WTC11 (cell line): ENCODE measurements around the gene EPHB3. TPM values are rescaled to one million over a fixed set of nuclear protein-coding genes. Genes with fewer than 3 reads are reported as not detected.

Experiments used
- ATAC-seq: fragments of 200-7000 bp; cut with Tn5 transposase; 2 replicates; pipeline ENCODE4 v1.10.0; 2021; ENCODE audit warnings: mild to moderate bottlenecking, moderate library complexity
- CTCF ChIA-PET: fragments of 300-600 bp; sonication (Branson Sonifier 250); formaldehyde crosslinking; loops from one replicate; lab custom pipeline; 2021; ENCODE audit warnings: antibody characterized with exemption; lab: Charles Lee
- POLR2A ChIA-PET: fragments of 350-600 bp; sonication (Branson Sonifier 250); formaldehyde crosslinking; loops from one replicate; lab custom pipeline; 2021; ENCODE audit warnings: antibody characterized with exemption; lab: Charles Lee
- DNase-seq: peaks from one replicate; pipeline ENCODE4 v3.0.0; 2021; ENCODE audit warnings: low spot score
- H3K27ac Mint-ChIP-seq: 2 replicates; pipeline ENCODE4 v1.8.0; 2021; ENCODE audit warnings: mixed read lengths
- H3K27me3 Mint-ChIP-seq: 2 replicates; pipeline ENCODE4 v1.8.0; 2021; ENCODE audit warnings: low read depth, mild to moderate bottlenecking, moderate library complexity, mixed read lengths
- H3K36me3 Mint-ChIP-seq: 2 replicates; pipeline ENCODE4 v1.8.0; 2021; ENCODE audit warnings: mixed read lengths
- H3K4me1 Mint-ChIP-seq: 2 replicates; pipeline ENCODE4 v1.8.0; 2022; ENCODE audit warnings: mixed read lengths
- H3K4me3 Mint-ChIP-seq: 2 replicates; pipeline ENCODE4 v1.8.0; 2021; ENCODE audit warnings: mild to moderate bottlenecking, moderate library complexity, mixed read lengths
- H3K9me3 Mint-ChIP-seq: 2 replicates; pipeline ENCODE4 v1.8.0; 2021; ENCODE audit warnings: mixed read lengths
- CREM ChIP-seq: sonication (generic); formaldehyde crosslinking; IDR thresholded peaks from 2 replicates; pipeline ENCODE4 v1.8.1; 2022; ENCODE audit warnings: mild to moderate bottlenecking, missing genetic modification reagents, moderate library complexity
- EMX1 ChIP-seq: fragments of 250-450 bp; sonication (Bioruptor Pico); IDR thresholded peaks from 2 replicates; pipeline ENCODE4 v1.8.0; 2021; ENCODE audit warnings: mild to moderate bottlenecking
- ERG ChIP-seq: fragments of 250-450 bp; sonication (Bioruptor Pico); IDR thresholded peaks from 2 replicates; pipeline ENCODE4 v1.8.0; 2021; ENCODE audit warnings: mild to moderate bottlenecking
- ESRRA ChIP-seq: sonication (generic); formaldehyde crosslinking; IDR thresholded peaks from 2 replicates; pipeline ENCODE4 v1.8.1; 2022; ENCODE audit warnings: mild to moderate bottlenecking, missing genetic modification reagents, borderline replicate concordance
- FOXK1 ChIP-seq: sonication (generic); formaldehyde crosslinking; IDR thresholded peaks from 2 replicates; pipeline ENCODE4 v1.8.0; 2022; ENCODE audit warnings: mild to moderate bottlenecking, moderate library complexity, missing genetic modification reagents
- MXD4 ChIP-seq: fragments of 250-450 bp; sonication (Bioruptor Pico); IDR thresholded peaks from 2 replicates; pipeline ENCODE4 v1.8.0; 2021; ENCODE audit warnings: mild to moderate bottlenecking, moderate library complexity, borderline replicate concordance
- OVOL2 ChIP-seq: fragments of 250-450 bp; sonication (Bioruptor Pico); IDR thresholded peaks from 2 replicates; pipeline ENCODE4 v1.9.0; 2021; ENCODE audit warnings: mild to moderate bottlenecking, borderline replicate concordance
- PREB ChIP-seq: sonication (generic); formaldehyde crosslinking; IDR thresholded peaks from 2 replicates; pipeline ENCODE4 v1.8.1; 2022; ENCODE audit warnings: mild to moderate bottlenecking, missing genetic modification reagents, moderate library complexity, borderline replicate concordance
- SMAD4 ChIP-seq: sonication (generic); formaldehyde crosslinking; IDR thresholded peaks from 2 replicates; pipeline ENCODE4 v1.8.0; 2022; ENCODE audit warnings: mild to moderate bottlenecking, missing genetic modification reagents
- SOX15 ChIP-seq: fragments of 250-450 bp; sonication (Bioruptor Pico); IDR thresholded peaks from 2 replicates; pipeline ENCODE4 v1.9.0; 2021; ENCODE audit warnings: mild to moderate bottlenecking
- TCF7 ChIP-seq: sonication (generic); formaldehyde crosslinking; IDR thresholded peaks from 2 replicates; pipeline ENCODE4 v1.8.0; 2022; ENCODE audit warnings: mild to moderate bottlenecking, low read depth, missing genetic modification reagents, moderate library complexity
- ZBTB43 ChIP-seq: sonication (generic); formaldehyde crosslinking; IDR thresholded peaks from 2 replicates; pipeline ENCODE4 v1.8.1; 2023; ENCODE audit warnings: mild to moderate bottlenecking, missing genetic modification reagents
- ZNF396 ChIP-seq: fragments of 250-450 bp; sonication (Bioruptor Pico); IDR thresholded peaks from 2 replicates; pipeline ENCODE4 v1.8.0; 2021; ENCODE audit warnings: mild to moderate bottlenecking, moderate library complexity, borderline replicate concordance
- ZNF671 ChIP-seq: fragments of 250-450 bp; sonication (Bioruptor Pico); IDR thresholded peaks from 2 replicates; pipeline ENCODE4 v1.8.0; 2021; ENCODE audit warnings: mild to moderate bottlenecking
- total RNA-seq: library from RNA; stranded (reverse); gene quantifications from 3 replicates; pipeline ENCODE4 v1.2.3, GENCODE V29; 2021
- TF ChIP-seq, protein P1 (sequence below): sonication (generic); formaldehyde crosslinking; IDR thresholded peaks from 2 replicates; pipeline ENCODE4 v1.8.1; 2022; ENCODE audit warnings: low read depth, mild to moderate bottlenecking, moderate library complexity, missing genetic modification reagents, borderline replicate concordance
- TF ChIP-seq, protein P2 (sequence below): sonication (generic); formaldehyde crosslinking; IDR thresholded peaks from 2 replicates; pipeline ENCODE4 v1.8.0; 2022; ENCODE audit warnings: mild to moderate bottlenecking, missing genetic modification reagents
- TF ChIP-seq, protein P3 (sequence below): fragments of 250-450 bp; sonication (Bioruptor Pico); IDR thresholded peaks from 2 replicates; pipeline ENCODE4 v1.9.0; 2021; ENCODE audit warnings: mild to moderate bottlenecking
- TF ChIP-seq, protein P4 (sequence below): sonication (generic); formaldehyde crosslinking; conservative IDR thresholded peaks from 2 replicates; pipeline ENCODE4 v1.8.1; 2022; ENCODE audit warnings: mild to moderate bottlenecking, missing genetic modification reagents

The EPHB3 gene
- total RNA-seq, 1 experiment from 2014 or later, result 11.4 TPM

GRCh38 chr3:184549796-184550577 is 11.6 kb upstream of the EPHB3 start:
- H3K4me1 Mint-ChIP-seq, result peaks cover 4% of the 10 kb centered on the region; the same call in 1 of the 2 replicates
- no peak overlapping the region for H3K4me3 Mint-ChIP-seq
- no peaks in the 10 kb centered on the region for H3K36me3 Mint-ChIP-seq
- CTCF ChIA-PET, result interaction anchor here (0.6 to 2.2 kb wide), 17 partner anchors 8 to 287 kb away, joined by 3 to 20 read pairs (median 4); partner anchors contain the start of gene VPS8
- H3K27me3 Mint-ChIP-seq, result peaks cover 9% of the 10 kb centered on the region
- TF ChIP-seq OVOL2 (CRISPR knock-in tag) (no peak), ESRRA (CRISPR knock-in tag) (no peak), ZNF396 (CRISPR knock-in tag) (no peak), SMAD4 (CRISPR knock-in tag) (no peak), SOX15 (CRISPR knock-in tag) (no peak), ZNF671 (CRISPR knock-in tag) (no peak), TCF7 (CRISPR knock-in tag) (no peak), MXD4 (CRISPR knock-in tag) (no peak), ZBTB43 (no peak), CREM (CRISPR knock-in tag) (no peak), EMX1 (no peak)
- TF ChIP-seq, protein P1, sequence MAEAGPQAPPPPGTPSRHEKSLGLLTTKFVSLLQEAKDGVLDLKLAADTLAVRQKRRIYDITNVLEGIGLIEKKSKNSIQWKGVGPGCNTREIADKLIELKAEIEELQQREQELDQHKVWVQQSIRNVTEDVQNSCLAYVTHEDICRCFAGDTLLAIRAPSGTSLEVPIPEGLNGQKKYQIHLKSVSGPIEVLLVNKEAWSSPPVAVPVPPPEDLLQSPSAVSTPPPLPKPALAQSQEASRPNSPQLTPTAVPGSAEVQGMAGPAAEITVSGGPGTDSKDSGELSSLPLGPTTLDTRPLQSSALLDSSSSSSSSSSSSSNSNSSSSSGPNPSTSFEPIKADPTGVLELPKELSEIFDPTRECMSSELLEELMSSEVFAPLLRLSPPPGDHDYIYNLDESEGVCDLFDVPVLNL (CRISPR knock-in tag), result no peak
- TF ChIP-seq, all 79 proteins: peak for 0
- ATAC-seq (no peak), DNase-seq (no peak)
- POLR2A ChIA-PET, result interaction anchor here (1.1 kb wide), 1 partner anchor 11 kb away, joined by 5 read pairs; the partner anchor contains the start of gene EPHB3
- no peak overlapping the region for H3K27ac Mint-ChIP-seq
- no peaks in the 10 kb centered on the region for H3K9me3 Mint-ChIP-seq

- ChIA-PET CTCF (interaction anchor here (1.6 to 2.2 kb wide), 3 partner anchors 9 to 285 kb away, joined by 3 to 12 read pairs (median 6); no protein-coding TSS in a partner anchor), POLR2A (no interaction called here)
- Mint-ChIP-seq H3K9me3 (no peaks in the 10 kb centered on the region), H3K4me3 (no peak overlapping the region), H3K36me3 (no peaks in the 10 kb centered on the region), H3K27ac (no peak overlapping the region), H3K27me3 (peaks cover 9% of the 10 kb centered on the region)
- no peak for ATAC-seq
- no peak for TF ChIP-seq ERG (CRISPR knock-in tag)
- no peak for TF ChIP-seq PREB
- TF ChIP-seq, all 79 proteins: peak for 0
- H3K4me1 Mint-ChIP-seq, result peaks cover 4% of the 10 kb centered on the region; the same call in 1 of the 2 replicates
- no peak for DNase-seq
Observed at GRCh38 chr3:184551103-184551502, 10.5 kb upstream of the EPHB3 start.

GRCh38 chr3:184551614-184552256 is 9.8 kb upstream of the EPHB3 start:
- DNase-seq, result no peak
- H3K4me3 Mint-ChIP-seq, result no peak overlapping the region
- POLR2A ChIA-PET, result interaction anchor here (0.7 kb wide), 1 partner anchor 27 kb away, joined by 5 read pairs; no protein-coding TSS in a partner anchor
- H3K27me3 Mint-ChIP-seq, result peaks cover 9% of the 10 kb centered on the region
- H3K4me1 Mint-ChIP-seq, result peaks cover 9% of the 10 kb centered on the region
- no peak overlapping the region; the same call in 1 of the 2 replicates for H3K27ac Mint-ChIP-seq
- CTCF ChIA-PET, result interaction anchor here (1.5 to 2.2 kb wide), 4 partner anchors 9 to 285 kb away, joined by 3 to 12 read pairs (median 7); partner anchors contain the start of gene EPHB3
- ATAC-seq, result no peak
- H3K36me3 Mint-ChIP-seq, result no peaks in the 10 kb centered on the region
- no peaks in the 10 kb centered on the region for H3K9me3 Mint-ChIP-seq
- TF ChIP-seq FOXK1, result no peak
- no peak for TF ChIP-seq ZNF671 (CRISPR knock-in tag)
- TF ChIP-seq, protein P2, sequence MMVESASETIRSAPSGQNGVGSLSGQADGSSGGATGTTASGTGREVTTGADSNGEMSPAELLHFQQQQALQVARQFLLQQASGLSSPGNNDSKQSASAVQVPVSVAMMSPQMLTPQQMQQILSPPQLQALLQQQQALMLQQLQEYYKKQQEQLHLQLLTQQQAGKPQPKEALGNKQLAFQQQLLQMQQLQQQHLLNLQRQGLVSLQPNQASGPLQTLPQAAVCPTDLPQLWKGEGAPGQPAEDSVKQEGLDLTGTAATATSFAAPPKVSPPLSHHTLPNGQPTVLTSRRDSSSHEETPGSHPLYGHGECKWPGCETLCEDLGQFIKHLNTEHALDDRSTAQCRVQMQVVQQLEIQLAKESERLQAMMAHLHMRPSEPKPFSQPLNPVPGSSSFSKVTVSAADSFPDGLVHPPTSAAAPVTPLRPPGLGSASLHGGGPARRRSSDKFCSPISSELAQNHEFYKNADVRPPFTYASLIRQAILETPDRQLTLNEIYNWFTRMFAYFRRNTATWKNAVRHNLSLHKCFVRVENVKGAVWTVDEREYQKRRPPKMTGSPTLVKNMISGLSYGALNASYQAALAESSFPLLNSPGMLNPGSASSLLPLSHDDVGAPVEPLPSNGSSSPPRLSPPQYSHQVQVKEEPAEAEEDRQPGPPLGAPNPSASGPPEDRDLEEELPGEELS, result no peak
- TF ChIP-seq, protein P3, sequence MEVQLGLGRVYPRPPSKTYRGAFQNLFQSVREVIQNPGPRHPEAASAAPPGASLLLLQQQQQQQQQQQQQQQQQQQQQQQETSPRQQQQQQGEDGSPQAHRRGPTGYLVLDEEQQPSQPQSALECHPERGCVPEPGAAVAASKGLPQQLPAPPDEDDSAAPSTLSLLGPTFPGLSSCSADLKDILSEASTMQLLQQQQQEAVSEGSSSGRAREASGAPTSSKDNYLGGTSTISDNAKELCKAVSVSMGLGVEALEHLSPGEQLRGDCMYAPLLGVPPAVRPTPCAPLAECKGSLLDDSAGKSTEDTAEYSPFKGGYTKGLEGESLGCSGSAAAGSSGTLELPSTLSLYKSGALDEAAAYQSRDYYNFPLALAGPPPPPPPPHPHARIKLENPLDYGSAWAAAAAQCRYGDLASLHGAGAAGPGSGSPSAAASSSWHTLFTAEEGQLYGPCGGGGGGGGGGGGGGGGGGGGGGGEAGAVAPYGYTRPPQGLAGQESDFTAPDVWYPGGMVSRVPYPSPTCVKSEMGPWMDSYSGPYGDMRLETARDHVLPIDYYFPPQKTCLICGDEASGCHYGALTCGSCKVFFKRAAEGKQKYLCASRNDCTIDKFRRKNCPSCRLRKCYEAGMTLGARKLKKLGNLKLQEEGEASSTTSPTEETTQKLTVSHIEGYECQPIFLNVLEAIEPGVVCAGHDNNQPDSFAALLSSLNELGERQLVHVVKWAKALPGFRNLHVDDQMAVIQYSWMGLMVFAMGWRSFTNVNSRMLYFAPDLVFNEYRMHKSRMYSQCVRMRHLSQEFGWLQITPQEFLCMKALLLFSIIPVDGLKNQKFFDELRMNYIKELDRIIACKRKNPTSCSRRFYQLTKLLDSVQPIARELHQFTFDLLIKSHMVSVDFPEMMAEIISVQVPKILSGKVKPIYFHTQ (CRISPR knock-in tag), result no peak
- TF ChIP-seq, protein P4, sequence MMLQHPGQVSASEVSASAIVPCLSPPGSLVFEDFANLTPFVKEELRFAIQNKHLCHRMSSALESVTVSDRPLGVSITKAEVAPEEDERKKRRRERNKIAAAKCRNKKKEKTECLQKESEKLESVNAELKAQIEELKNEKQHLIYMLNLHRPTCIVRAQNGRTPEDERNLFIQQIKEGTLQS (CRISPR knock-in tag), result no peak
